ENCODE results near the gene GOLT1A. TPM values are rescaled to one million over a fixed set of nuclear protein-coding genes. Genes with fewer than 3 reads are reported as not detected.

GOLT1A gene
- total and polyA plus RNA-seq, 4 donors, result 14.1 to 103 (median 52.7) TPM

GRCh38 chr1:204255225-204255624, 41.4 kb upstream of the GOLT1A start (continued):
- TF ChIP-seq TAF1 (conservative IDR thresholded peaks at IDR 0.05), result no peak
- TF ChIP-seq FOXA2 (IDR thresholded peaks at IDR 0.05), result no peak

DNA sequence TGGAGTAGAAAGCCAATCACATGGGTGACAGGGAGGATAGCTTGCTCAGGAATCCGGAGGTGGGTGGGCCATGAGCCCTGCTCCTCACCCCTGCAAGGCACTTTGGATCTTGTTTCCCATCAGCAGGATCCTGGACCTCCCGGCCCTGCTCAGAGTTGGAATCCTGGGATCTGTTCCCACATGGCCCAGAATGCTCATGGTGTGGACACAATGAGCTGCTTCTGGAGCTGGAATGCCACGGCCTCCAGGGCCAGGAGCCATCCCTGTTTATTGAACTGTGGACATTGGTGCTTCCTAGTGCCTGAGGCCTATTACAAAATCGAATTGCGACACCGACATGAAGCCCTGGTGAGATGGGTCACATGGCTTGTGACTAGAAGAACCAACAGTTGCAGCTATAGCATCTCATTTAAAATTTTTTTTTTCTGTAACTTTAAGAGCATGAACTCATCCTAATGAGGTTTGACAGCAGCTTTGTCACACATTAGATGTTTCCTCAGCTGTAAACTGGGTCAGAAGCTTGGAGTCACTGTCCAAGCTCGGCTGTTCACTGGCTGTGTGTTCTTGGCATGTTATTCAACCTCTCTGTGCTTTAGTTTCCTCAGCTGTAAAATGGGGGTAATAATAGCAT, 40.4 kb upstream of the GOLT1A start:
- H3K27ac ChIP-seq (ENCODE audit: low read depth in 1 of 2, low read length in 2 of 2), result peak overlapping the region; percentile 73 to 95

More for the DNA sequence above, 40.4 kb upstream of the GOLT1A start:
- H3K9me3 ChIP-seq (ENCODE audit: control insufficient read depth in 4 of 4, low read length in 3 of 4), result no peaks in the 10 kb centered on the region
- 25% methylated on average over 7 of the region's 7 CpGs for WGBS
- peak; percentile 57 for DNase-seq (ENCODE audit: low spot score)
- H3K4me3 ChIP-seq (ENCODE audit: low read depth in 1 of 3, low read length in 3 of 3), result no peak overlapping the region
- H3K9ac ChIP-seq (ENCODE audit: low read depth in 1 of 2, low read length in 2 of 2), result peak overlapping the region in 1 of 2 donors; percentile 44
- peak; percentile 98 for TF ChIP-seq MAX (IDR thresholded peaks at IDR 0.05)
- peak; percentile 67 for TF ChIP-seq NR2F2 (IDR thresholded peaks at IDR 0.05)
- peak; percentile 66 to 75 for TF ChIP-seq RAD21 (IDR thresholded peaks at IDR 0.05)
- TF ChIP-seq EGR1 (IDR thresholded peaks at IDR 0.05; ENCODE audit: low read depth in 2 of 2), result peak in 1 of 2 donors; percentile 91
- TF ChIP-seq, protein P1, sequence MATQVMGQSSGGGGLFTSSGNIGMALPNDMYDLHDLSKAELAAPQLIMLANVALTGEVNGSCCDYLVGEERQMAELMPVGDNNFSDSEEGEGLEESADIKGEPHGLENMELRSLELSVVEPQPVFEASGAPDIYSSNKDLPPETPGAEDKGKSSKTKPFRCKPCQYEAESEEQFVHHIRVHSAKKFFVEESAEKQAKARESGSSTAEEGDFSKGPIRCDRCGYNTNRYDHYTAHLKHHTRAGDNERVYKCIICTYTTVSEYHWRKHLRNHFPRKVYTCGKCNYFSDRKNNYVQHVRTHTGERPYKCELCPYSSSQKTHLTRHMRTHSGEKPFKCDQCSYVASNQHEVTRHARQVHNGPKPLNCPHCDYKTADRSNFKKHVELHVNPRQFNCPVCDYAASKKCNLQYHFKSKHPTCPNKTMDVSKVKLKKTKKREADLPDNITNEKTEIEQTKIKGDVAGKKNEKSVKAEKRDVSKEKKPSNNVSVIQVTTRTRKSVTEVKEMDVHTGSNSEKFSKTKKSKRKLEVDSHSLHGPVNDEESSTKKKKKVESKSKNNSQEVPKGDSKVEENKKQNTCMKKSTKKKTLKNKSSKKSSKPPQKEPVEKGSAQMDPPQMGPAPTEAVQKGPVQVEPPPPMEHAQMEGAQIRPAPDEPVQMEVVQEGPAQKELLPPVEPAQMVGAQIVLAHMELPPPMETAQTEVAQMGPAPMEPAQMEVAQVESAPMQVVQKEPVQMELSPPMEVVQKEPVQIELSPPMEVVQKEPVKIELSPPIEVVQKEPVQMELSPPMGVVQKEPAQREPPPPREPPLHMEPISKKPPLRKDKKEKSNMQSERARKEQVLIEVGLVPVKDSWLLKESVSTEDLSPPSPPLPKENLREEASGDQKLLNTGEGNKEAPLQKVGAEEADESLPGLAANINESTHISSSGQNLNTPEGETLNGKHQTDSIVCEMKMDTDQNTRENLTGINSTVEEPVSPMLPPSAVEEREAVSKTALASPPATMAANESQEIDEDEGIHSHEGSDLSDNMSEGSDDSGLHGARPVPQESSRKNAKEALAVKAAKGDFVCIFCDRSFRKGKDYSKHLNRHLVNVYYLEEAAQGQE (IDR thresholded peaks at IDR 0.05), result peak; percentile 92
- peak; percentile 98 for TF ChIP-seq FOXA2 (IDR thresholded peaks at IDR 0.05)
- TF ChIP-seq, protein P2, sequence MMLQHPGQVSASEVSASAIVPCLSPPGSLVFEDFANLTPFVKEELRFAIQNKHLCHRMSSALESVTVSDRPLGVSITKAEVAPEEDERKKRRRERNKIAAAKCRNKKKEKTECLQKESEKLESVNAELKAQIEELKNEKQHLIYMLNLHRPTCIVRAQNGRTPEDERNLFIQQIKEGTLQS (IDR thresholded peaks at IDR 0.05), result peak; percentile 45
- TF ChIP-seq TAF1 (conservative IDR thresholded peaks at IDR 0.05), result peak; percentile 58
- TF ChIP-seq HNF4A (conservative IDR thresholded peaks at IDR 0.05), result peak; percentile 88 to 96
- peak in 1 of 2 donors; percentile 73 for TF ChIP-seq GABPA (IDR thresholded peaks at IDR 0.05 in 1 of 2, conservative IDR thresholded peaks at IDR 0.05 in 1 of 2)
- TF ChIP-seq SP1 (IDR thresholded peaks at IDR 0.05), result peak; percentile 86
- peak; percentile 66 for TF ChIP-seq HNF4G (IDR thresholded peaks at IDR 0.05)
- TF ChIP-seq RXRA (IDR thresholded peaks at IDR 0.05), result peak; percentile 91 to 99
- no peak for TF ChIP-seq CTCF (IDR thresholded peaks at IDR 0.05; ENCODE audit: low read depth, low read length, missing input control)
- peak; percentile 77 to 91 for TF ChIP-seq JUND (IDR thresholded peaks at IDR 0.05)
- TF ChIP-seq, protein P3, sequence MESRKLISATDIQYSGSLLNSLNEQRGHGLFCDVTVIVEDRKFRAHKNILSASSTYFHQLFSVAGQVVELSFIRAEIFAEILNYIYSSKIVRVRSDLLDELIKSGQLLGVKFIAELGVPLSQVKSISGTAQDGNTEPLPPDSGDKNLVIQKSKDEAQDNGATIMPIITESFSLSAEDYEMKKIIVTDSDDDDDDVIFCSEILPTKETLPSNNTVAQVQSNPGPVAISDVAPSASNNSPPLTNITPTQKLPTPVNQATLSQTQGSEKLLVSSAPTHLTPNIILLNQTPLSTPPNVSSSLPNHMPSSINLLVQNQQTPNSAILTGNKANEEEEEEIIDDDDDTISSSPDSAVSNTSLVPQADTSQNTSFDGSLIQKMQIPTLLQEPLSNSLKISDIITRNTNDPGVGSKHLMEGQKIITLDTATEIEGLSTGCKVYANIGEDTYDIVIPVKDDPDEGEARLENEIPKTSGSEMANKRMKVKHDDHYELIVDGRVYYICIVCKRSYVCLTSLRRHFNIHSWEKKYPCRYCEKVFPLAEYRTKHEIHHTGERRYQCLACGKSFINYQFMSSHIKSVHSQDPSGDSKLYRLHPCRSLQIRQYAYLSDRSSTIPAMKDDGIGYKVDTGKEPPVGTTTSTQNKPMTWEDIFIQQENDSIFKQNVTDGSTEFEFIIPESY (IDR thresholded peaks at IDR 0.05), result peak; percentile 95
- peak; percentile 99 for TF ChIP-seq FOXA1 (IDR thresholded peaks at IDR 0.05)
- peak; percentile 95 for TF ChIP-seq YY1 (IDR thresholded peaks at IDR 0.05)
- no peaks in the 10 kb centered on the region for H3K27me3 ChIP-seq (ENCODE audit: control insufficient read depth in 4 of 4, insufficient read depth in 4 of 4, low read length in 3 of 4)
- peaks cover 6 to 62% (median 48%) of the 10 kb centered on the region in 4 donors for H3K4me1 ChIP-seq (ENCODE audit: control insufficient read depth in 4 of 4, insufficient read depth in 4 of 4, low read length in 3 of 4)
- H3K36me3 ChIP-seq (ENCODE audit: control insufficient read depth in 4 of 4, insufficient read depth in 3 of 4, low read depth in 1 of 4, low read length in 3 of 4), result peaks cover 0 to 6% (median 2%) of the 10 kb centered on the region in 4 donors
